A549 (cell line): ENCODE measurements around the gene FLNB. TPM values are rescaled to one million over a fixed set of nuclear protein-coding genes. Genes with fewer than 3 reads are reported as not detected.

Experiments used
- ATAC-seq, 2 experiments: fragments of 200-7000 bp in 1 of 2; fragments of >200 bp in 1 of 2; cut with Nextera tagmentation in 1 of 2; cut with Tn5 transposase in 1 of 2; 3 replicates each; pipeline versions ENCODE4 v1.8.0 to v1.9.1; 2018 to 2020; ENCODE audit warnings: mild to moderate bottlenecking in 1 of 2, moderate library complexity in 1 of 2
- CTCF ChIA-PET: fragments of 300-600 bp; sonication (Branson Sonifier 250); formaldehyde crosslinking; extraction: SDS; loops from one replicate; lab custom pipeline; 2021; ENCODE audit warnings: antibody characterized with exemption, inconsistent platforms; lab: Yijun Ruan, JAX
- POLR2A ChIA-PET: fragments of 350-600 bp; formaldehyde crosslinking; extraction: SDS; loops from one replicate; lab custom pipeline; 2021; ENCODE audit warnings: antibody characterized with exemption, inconsistent platforms; lab: Yijun Ruan, JAX
- DNase-seq, 2 experiments: peaks; one replicate each; pipeline versions ENCODE4 v3.0.0 to v3.0.0-alpha.2; 2011 to 2016; ENCODE audit warnings: low read depth in 1 of 2, low spot score in 1 of 2
- FAIRE-seq: peaks from 2 replicates; lab custom pipeline; 2011; peaks lifted over from hg19 to GRCh38; lab: Jason Lieb, UNC
- H3K27ac ChIP-seq, 2 experiments: fragments of >200 bp; sonication (Bioruptor Twin); formaldehyde crosslinking; 3 replicates each; pipeline ENCODE4 v1.5.1; 2016 to 2017
- H3K4me1 ChIP-seq: fragments of >200 bp; sonication (Bioruptor Twin); formaldehyde crosslinking; 3 replicates; pipeline ENCODE4 v1.6.1; 2016
- H3K4me2 ChIP-seq: fragments of >200 bp; sonication (Bioruptor Twin); formaldehyde crosslinking; 3 replicates; pipeline ENCODE4 v1.6.1; 2016
- H3K4me3 ChIP-seq: fragments of >200 bp; sonication (Bioruptor Twin); formaldehyde crosslinking; 3 replicates; pipeline ENCODE4 v1.5.1; 2016
- H3K9me3 ChIP-seq: fragments of >200 bp; sonication (Bioruptor Twin); formaldehyde crosslinking; 3 replicates; pipeline ENCODE4 v1.6.1; 2016
- CBX2 ChIP-seq: fragments of 200-600 bp; sonication (generic); IDR thresholded peaks from 2 replicates; pipeline ENCODE4 v1.6.1; 2016; ENCODE audit warnings: low read depth, mild to moderate bottlenecking, borderline replicate concordance
- CEBPB ChIP-seq, 2 experiments: fragments of >200 bp in 1 of 2; sonication (Bioruptor Twin) in 1 of 2; formaldehyde crosslinking in 1 of 2; IDR thresholded peaks; 2 replicates each; pipeline ENCODE4 v1.6.1; 2012 to 2016
- CHD4 ChIP-seq: fragments of 200-600 bp; sonication (generic); IDR thresholded peaks from 2 replicates; pipeline ENCODE4 v1.6.1; 2016; ENCODE audit warnings: antibody characterized with exemption, mild to moderate bottlenecking, borderline replicate concordance
- FOXS1 ChIP-seq: fragments of 250-450 bp; sonication (Bioruptor Pico); IDR thresholded peaks from 2 replicates; pipeline ENCODE4 v1.5.0; 2020; ENCODE audit warnings: mild to moderate bottlenecking, moderate library complexity
- GATA3 ChIP-seq: IDR thresholded peaks from 2 replicates; pipeline ENCODE4 v1.6.1; 2012; ENCODE audit warnings: borderline replicate concordance
- HOXB13 ChIP-seq: fragments of 250-450 bp; sonication (Bioruptor Pico); IDR thresholded peaks from 2 replicates; pipeline ENCODE4 v1.5.0; 2020; ENCODE audit warnings: low read depth, mild to moderate bottlenecking, moderate library complexity
- HOXB5 ChIP-seq: fragments of 250-450 bp; sonication (Bioruptor Pico); IDR thresholded peaks from 2 replicates; pipeline ENCODE4 v1.5.0; 2020; ENCODE audit warnings: mild to moderate bottlenecking, moderate library complexity
- JUNB ChIP-seq: fragments of >200 bp; sonication (Bioruptor Twin); formaldehyde crosslinking; IDR thresholded peaks from 2 replicates; pipeline ENCODE4 v1.6.1; 2016
- NFE2L2 ChIP-seq: fragments of 150-350 bp; conservative IDR thresholded peaks from 2 replicates; pipeline ENCODE4 v1.6.1; 2014; ENCODE audit warnings: low read length
- RNF2 ChIP-seq: fragments of 200-600 bp; sonication (generic); IDR thresholded peaks from 2 replicates; pipeline ENCODE4 v1.6.1; 2016; ENCODE audit warnings: low read depth, mild to moderate bottlenecking, antibody characterized with exemption, moderate library complexity, borderline replicate concordance
- SMC3 ChIP-seq: fragments of >200 bp; sonication (Bioruptor Twin); formaldehyde crosslinking; IDR thresholded peaks from 3 replicates; pipeline ENCODE4 v1.6.1; 2018; ENCODE audit warnings: inconsistent platforms
- TFCP2L1 ChIP-seq: fragments of 250-450 bp; sonication (Bioruptor Pico); IDR thresholded peaks from 2 replicates; pipeline ENCODE4 v1.5.0; 2021; ENCODE audit warnings: mild to moderate bottlenecking
- ZNF302 ChIP-seq: fragments of 250-450 bp; sonication (Bioruptor Pico); IDR thresholded peaks from 2 replicates; pipeline ENCODE4 v1.9.0; 2021; ENCODE audit warnings: inconsistent platforms, mild to moderate bottlenecking, moderate library complexity
- WGBS: methylation state at CpG from one replicate; pipeline ENCODE4 v1.1.6; 2017; ENCODE audit errors: missing lambda C conversion rate; 5-methylcytosine and 5-hydroxymethylcytosine counted together
- polyA plus RNA-seq, 4 experiments: library from polyadenylated mRNA; depleted of rRNA in 3 of 4; stranded (reverse); fragments of >200 nt; fragmentation: RNase III in 1 of 4; extraction: RNeasy Plus Mini Kit Qiagen cat#74134 plus additional on column Dnase treatment in 1 of 4; gene quantifications; 2 replicates in 3 of 4; 3 replicates in 1 of 4; pipeline ENCODE4 v1.2.3, GENCODE V29; 2011 to 2017
- TF ChIP-seq, protein P1 (sequence below): fragments of 150-350 bp; IDR thresholded peaks from 2 replicates; pipeline ENCODE4 v1.6.1; 2014; ENCODE audit warnings: low read depth, mild to moderate bottlenecking, low read length
- TF ChIP-seq, protein P2 (sequence below): fragments of >200 bp; sonication (Bioruptor Twin); formaldehyde crosslinking; IDR thresholded peaks from 2 replicates; pipeline ENCODE4 v1.6.1; 2016
- TF ChIP-seq, protein P3 (sequence below): fragments of 200-600 bp; sonication (generic); IDR thresholded peaks from 2 replicates; pipeline ENCODE4 v1.6.1; 2016; ENCODE audit warnings: antibody characterized with exemption, mild to moderate bottlenecking, moderate library complexity
- TF ChIP-seq, protein P4 (sequence below): fragments of 450-650 bp; IDR thresholded peaks from 2 replicates; pipeline ENCODE4 v1.6.1; 2014; ENCODE audit warnings: antibody characterized with exemption
- TF ChIP-seq, protein P5 (sequence below): IDR thresholded peaks from 2 replicates; pipeline ENCODE4 v1.6.1; 2012

Gene FLNB
- polyA plus RNA-seq, 2 of the 4 experiments (the other 2 are of a cell fraction), result 235 to 439 TPM

DNA sequence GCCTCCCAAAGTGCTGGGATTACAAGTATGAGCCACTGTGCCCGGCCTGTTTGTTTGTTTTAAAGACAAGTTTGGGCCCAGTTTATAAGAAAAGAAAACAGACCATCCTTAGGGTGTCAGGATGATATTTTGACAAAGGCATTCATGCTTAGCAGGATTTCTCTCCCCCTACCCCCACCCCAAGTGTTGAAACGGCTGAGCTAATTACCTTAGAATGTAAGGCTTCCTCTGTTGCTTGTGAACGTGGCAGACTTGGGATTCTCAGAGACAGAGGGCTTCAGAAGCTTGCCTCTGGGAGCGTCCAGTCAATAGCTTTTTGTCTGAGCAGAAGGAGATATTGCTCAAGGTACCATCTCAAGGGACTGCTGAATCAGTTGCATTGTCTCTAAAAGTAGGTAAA is 24.0 kb downstream of the FLNB start:
- peak overlapping the region in 1 of 2 experiments; percentile 41; a peak in 1 of 6 replicates for H3K27ac ChIP-seq
- POLR2A ChIA-PET, result interaction anchor here (0.6 kb wide), 1 partner anchor 43 kb away, joined by 3 read pairs; no protein-coding TSS in a partner anchor
- peaks cover 93% of the 10 kb centered on the region for H3K4me1 ChIP-seq
- FAIRE-seq (no peak), DNase-seq (no peak), ATAC-seq (no peak)
- peak overlapping the region; percentile 24; the same call in 1 of the 3 replicates for H3K4me2 ChIP-seq
- 64% methylated on average over 4 of the region's 4 CpGs for WGBS
- CTCF ChIA-PET, result interaction anchor here (0.6 to 1.2 kb wide), 3 partner anchors 14 to 72 kb away, joined by 3 read pairs; no protein-coding TSS in a partner anchor
- TF ChIP-seq HOXB13 (CRISPR knock-in tag) (no peak), TFCP2L1 (no peak), ZNF302 (no peak), RNF2 (no peak), CEBPB (IDR thresholded peaks at IDR 0.05) (no peak), CBX2 (no peak), HOXB5 (CRISPR knock-in tag) (no peak), FOXS1 (CRISPR knock-in tag) (no peak), GATA3 (no peak), JUNB (no peak), NFE2L2 (no peak), CHD4 (no peak)
- TF ChIP-seq, protein P1, sequence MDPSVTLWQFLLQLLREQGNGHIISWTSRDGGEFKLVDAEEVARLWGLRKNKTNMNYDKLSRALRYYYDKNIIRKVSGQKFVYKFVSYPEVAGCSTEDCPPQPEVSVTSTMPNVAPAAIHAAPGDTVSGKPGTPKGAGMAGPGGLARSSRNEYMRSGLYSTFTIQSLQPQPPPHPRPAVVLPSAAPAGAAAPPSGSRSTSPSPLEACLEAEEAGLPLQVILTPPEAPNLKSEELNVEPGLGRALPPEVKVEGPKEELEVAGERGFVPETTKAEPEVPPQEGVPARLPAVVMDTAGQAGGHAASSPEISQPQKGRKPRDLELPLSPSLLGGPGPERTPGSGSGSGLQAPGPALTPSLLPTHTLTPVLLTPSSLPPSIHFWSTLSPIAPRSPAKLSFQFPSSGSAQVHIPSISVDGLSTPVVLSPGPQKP, result no peak
- TF ChIP-seq, protein P2, sequence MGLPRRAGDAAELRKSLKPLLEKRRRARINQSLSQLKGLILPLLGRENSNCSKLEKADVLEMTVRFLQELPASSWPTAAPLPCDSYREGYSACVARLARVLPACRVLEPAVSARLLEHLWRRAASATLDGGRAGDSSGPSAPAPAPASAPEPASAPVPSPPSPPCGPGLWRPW, result no peak
- TF ChIP-seq, protein P3, sequence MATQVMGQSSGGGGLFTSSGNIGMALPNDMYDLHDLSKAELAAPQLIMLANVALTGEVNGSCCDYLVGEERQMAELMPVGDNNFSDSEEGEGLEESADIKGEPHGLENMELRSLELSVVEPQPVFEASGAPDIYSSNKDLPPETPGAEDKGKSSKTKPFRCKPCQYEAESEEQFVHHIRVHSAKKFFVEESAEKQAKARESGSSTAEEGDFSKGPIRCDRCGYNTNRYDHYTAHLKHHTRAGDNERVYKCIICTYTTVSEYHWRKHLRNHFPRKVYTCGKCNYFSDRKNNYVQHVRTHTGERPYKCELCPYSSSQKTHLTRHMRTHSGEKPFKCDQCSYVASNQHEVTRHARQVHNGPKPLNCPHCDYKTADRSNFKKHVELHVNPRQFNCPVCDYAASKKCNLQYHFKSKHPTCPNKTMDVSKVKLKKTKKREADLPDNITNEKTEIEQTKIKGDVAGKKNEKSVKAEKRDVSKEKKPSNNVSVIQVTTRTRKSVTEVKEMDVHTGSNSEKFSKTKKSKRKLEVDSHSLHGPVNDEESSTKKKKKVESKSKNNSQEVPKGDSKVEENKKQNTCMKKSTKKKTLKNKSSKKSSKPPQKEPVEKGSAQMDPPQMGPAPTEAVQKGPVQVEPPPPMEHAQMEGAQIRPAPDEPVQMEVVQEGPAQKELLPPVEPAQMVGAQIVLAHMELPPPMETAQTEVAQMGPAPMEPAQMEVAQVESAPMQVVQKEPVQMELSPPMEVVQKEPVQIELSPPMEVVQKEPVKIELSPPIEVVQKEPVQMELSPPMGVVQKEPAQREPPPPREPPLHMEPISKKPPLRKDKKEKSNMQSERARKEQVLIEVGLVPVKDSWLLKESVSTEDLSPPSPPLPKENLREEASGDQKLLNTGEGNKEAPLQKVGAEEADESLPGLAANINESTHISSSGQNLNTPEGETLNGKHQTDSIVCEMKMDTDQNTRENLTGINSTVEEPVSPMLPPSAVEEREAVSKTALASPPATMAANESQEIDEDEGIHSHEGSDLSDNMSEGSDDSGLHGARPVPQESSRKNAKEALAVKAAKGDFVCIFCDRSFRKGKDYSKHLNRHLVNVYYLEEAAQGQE, result no peak
- no peaks in the 10 kb centered on the region for H3K9me3 ChIP-seq
- H3K4me3 ChIP-seq, result no peak overlapping the region

DNA sequence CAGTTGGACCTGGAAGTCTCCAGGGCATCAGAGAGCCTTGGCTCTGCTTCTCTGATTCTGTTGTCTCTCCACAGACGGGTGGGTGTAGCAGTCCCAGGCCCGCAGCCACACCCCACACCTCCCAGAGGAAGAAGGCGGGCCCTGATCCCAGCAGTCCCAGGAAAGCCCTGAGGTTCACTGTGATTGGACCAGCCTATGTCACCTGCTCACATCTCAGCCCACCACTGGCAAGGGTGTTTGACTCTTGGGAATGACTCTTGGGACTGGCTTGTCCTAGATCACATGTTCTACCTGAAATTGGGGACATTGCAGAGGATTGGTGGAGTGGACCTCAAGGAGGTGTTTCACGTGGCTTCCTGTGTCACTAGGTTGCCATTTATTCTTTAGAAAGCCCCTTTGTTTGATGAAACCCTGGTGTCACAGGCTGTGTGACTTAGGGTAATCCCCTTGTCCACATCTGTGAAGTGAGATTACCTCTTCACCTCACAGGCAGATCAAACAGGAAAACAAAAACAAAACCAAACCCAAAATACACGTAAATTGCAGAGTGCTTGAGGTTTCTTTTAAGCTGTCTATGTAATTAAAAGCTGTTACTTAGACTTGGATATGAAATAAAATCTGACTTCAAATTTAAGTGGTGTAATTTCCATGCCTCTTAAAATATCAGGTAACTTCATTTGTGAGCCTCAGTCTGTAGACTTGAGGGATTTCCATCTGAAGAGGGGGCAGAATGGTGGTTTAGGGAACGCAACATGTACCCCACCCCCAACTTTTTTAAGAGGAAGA is 26.7 kb downstream of the FLNB start:
- H3K4me3 ChIP-seq, result no peak overlapping the region
- ChIA-PET CTCF (interaction anchor here (1.1 to 1.9 kb wide), 3 partner anchors 15 to 143 kb away, joined by 3 to 6 read pairs (median 5); no protein-coding TSS in a partner anchor), POLR2A (no interaction called here)
- no peaks in the 10 kb centered on the region for H3K9me3 ChIP-seq
- TF ChIP-seq, protein P4, sequence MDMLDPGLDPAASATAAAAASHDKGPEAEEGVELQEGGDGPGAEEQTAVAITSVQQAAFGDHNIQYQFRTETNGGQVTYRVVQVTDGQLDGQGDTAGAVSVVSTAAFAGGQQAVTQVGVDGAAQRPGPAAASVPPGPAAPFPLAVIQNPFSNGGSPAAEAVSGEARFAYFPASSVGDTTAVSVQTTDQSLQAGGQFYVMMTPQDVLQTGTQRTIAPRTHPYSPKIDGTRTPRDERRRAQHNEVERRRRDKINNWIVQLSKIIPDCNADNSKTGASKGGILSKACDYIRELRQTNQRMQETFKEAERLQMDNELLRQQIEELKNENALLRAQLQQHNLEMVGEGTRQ, result peak; percentile 52
- no peak for TF ChIP-seq SMC3
- TF ChIP-seq, protein P5, sequence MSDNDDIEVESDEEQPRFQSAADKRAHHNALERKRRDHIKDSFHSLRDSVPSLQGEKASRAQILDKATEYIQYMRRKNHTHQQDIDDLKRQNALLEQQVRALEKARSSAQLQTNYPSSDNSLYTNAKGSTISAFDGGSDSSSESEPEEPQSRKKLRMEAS, result no peak
- peak overlapping the region; percentile 34 for H3K4me2 ChIP-seq
- H3K4me1 ChIP-seq, result peaks cover 93% of the 10 kb centered on the region
- no peak for DNase-seq
- WGBS, result 57% methylated on average over 5 of the region's 6 CpGs
- peak in 1 of 2 experiments; percentile 41; a peak in 3 of 6 replicates for ATAC-seq
- H3K27ac ChIP-seq, result no peak overlapping the region; a peak in 1 of 6 replicates
- FAIRE-seq, result no peak
